GM08714 (cell line): ENCODE measurements around the gene NCAPD2.

Experiments
- H3K4me3 ChIP-seq: fragments of 200-500 bp; sonication (Bioruptor generic); 2 replicates; pipeline ENCODE4 v1.5.1; 2014; ENCODE audit warnings: mild to moderate bottlenecking, low read length, inconsistent platforms
- ZNF274 ChIP-seq: IDR thresholded peaks from 2 replicates; pipeline ENCODE4 v1.6.1; 2012; ENCODE audit warnings: mild to moderate bottlenecking, low read depth, low read length

NCAPD2 gene

DNA sequence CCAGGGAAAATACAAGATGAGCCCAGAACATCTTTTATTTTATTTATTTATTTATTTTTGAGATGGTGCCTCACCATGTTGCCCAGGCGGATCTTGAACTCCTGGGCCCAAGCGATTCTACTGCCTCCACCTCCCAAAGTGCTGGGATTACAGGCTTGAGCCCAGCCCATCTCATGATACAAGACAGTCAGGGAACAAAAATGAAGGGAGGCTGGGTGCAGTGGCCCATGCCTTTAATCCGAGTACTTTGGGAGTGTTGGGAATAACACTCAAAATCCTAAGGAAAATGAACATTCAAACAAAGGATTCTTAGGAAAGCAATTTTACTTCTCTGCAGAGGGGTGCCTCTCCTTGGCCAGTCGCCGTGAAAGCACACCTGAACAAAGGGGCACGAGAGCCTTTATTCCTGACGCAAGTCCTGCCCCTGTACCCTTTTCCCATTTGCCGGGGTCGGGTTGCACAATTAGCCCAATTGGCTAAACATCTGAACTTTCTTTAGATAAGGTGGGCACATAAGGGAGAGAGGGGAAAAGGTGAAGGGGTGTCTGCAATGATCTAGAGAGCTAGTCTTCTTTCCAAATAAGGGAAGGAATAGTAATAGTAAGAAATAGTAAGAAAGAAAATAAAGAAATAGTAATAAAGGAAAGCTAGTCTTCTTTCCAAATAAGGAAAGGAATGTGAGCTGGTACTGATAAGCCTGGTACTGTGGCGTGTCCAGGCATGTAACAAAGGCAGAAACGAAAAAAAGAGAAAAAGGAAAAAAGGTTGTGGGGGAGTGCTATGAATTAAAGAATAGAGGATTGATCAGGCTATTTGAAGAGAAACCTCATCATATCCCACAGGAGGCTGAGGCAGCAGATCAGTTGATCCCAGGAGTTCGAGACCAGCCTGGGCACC is 13.4 kb downstream of the NCAPD2 start:
- TF ChIP-seq ZNF274 = no peak
- H3K4me3 ChIP-seq = no peak overlapping the region

DNA sequence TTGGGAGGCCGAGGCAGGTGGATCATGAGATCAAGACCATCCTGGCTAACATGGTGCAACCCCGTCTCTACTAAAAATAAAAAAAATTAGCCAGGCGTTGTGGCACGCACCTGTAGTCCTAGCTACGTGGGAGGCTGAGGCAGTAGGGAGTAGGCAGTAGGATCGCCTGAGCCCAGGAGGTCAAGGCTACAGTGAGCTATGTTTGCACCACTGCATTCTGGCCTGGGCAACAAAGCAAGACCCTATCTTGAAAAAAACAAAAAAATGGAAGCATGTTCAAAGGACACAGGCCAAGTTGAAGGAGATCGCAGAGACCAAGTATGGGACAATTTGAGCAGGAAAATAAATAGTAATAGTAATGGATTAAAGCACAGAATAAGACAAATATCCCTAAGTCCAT is 14.2 kb downstream of the NCAPD2 start:
- H3K4me3 ChIP-seq = no peak overlapping the region
- TF ChIP-seq ZNF274 = no peak

GRCh38 chr12:6520186-6520585 is 26.3 kb downstream of the NCAPD2 start:
- no peak overlapping the region for H3K4me3 ChIP-seq
- TF ChIP-seq ZNF274 = no peak

GRCh38 chr12:6522193-6522592 is 28.3 kb downstream of the NCAPD2 start:
- H3K4me3 ChIP-seq = no peak overlapping the region
- no peak for TF ChIP-seq ZNF274

GRCh38 chr12:6523708-6524107 is 29.8 kb downstream of the NCAPD2 start:
- H3K4me3 ChIP-seq = no peak overlapping the region
- TF ChIP-seq ZNF274 = no peak

GRCh38 chr12:6524648-6525047 is 30.7 kb downstream of the NCAPD2 start:
- no peak for TF ChIP-seq ZNF274
- H3K4me3 ChIP-seq = no peak overlapping the region

DNA sequence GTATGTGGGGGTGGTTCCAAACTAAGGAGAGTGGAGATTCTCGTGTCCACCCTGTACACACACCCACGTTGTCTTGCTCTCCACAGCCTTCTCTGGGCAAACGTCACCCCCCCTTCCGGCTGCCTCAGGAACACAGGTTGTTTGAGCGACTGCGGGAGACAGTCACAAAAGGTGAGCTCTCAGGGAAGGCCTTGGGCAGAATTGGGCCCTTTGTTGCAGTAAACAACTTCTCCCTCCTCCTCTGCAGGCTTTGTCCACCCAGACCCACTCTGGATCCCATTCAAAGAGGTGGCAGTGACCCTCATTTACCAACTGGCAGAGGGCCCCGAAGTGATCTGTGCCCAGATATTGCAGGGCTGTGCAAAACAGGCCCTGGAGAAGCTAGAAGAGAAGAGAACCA is 32.3 kb downstream of the NCAPD2 start:
- no peak overlapping the region for H3K4me3 ChIP-seq
- TF ChIP-seq ZNF274 = no peak

DNA sequence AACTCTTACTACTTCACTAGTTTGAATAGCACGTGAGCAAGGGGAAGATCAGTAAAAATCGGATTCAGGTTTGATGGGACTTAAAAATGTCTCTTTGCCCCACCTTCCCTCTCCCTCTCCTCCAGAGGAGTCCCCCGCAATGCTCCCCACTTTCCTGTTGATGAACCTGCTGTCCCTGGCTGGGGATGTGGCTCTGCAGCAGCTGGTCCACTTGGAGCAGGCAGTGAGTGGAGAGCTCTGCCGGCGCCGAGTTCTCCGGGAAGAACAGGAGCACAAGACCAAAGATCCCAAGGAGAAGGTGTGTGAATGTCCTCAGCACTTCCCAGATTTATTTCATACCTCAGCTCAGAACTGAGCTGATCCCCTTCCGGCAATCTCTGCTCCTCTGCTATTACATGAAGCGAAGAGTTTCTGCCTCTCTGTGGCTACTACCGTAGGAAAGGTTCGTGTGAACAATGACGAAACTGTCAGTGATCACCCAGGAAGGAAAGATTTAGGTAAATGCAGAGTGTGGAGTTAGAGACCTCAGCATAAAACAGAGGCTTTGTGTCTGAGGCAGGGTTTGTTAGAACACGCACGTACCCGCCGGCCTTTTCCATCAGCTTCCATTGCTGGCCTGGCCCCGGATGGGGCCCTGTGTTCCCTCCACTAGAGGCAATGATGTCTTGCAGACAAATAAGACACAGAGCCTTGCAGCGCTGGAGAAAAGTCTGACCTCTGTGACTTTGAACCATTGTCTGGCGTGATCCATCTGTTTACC is 33.0 kb downstream of the NCAPD2 start:
- H3K4me3 ChIP-seq = no peak overlapping the region
- TF ChIP-seq ZNF274 = no peak

GRCh38 chr12:6527711-6528110 is 33.8 kb downstream of the NCAPD2 start:
- no peak overlapping the region for H3K4me3 ChIP-seq
- no peak for TF ChIP-seq ZNF274

DNA sequence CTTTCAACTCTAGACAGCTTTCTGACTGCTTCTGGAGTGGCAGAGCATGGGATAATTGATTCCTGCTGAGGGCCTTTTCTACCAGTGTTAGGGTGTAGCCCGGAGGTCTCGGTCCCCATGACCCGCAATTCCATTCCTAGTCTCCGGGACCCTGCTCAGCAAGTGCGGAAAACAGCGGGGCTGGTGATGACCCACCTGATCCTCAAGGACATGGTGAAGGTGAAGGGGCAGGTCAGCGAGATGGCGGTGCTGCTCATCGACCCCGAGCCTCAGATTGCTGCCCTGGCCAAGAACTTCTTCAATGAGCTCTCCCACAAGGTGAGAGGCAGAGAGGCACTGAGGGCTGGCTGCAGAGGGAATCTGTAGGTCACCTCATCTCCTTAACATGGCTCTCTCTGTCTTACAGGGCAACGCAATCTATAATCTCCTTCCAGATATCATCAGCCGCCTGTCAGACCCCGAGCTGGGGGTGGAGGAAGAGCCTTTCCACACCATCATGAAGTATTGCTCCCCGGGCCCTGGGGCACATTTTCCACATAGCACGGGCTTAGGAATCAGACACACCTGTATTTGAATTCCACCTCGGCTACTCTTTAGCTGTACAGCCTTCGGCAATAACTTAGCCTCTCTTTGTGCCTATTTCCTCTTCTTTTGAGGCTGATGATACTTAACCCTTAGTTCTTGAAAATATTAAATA is 34.8 kb downstream of the NCAPD2 start:
- H3K4me3 ChIP-seq = no peak overlapping the region
- no peak for TF ChIP-seq ZNF274

- no peak overlapping the region for H3K4me3 ChIP-seq
- no peak for TF ChIP-seq ZNF274
Measured at GRCh38 chr12:6529291-6529737, 35.4 kb downstream of the NCAPD2 start.

GRCh38 chr12:6530576-6531260 is 36.8 kb downstream of the NCAPD2 start:
- H3K4me3 ChIP-seq = no peak overlapping the region
- TF ChIP-seq ZNF274 = no peak

- peak overlapping the region; percentile 84; the same call in 1 of the 2 replicates for H3K4me3 ChIP-seq
- no peak for TF ChIP-seq ZNF274
Measured at GRCh38 chr12:6532051-6532926, 38.4 kb downstream of the NCAPD2 start.
